ENCODE measurements around the gene THSD4. TPM values are rescaled to one million over a fixed set of nuclear protein-coding genes. Genes with fewer than 3 reads are reported as not detected.

THSD4 gene
- total RNA-seq, 4 donors from 2014 or later, result 10.7 to 59.5 (median 49.0) TPM

GRCh38 chr15:71788646-71789579 lies 673.6 kb downstream of the THSD4 start:
- TF ChIP-seq CTCF (IDR thresholded peaks at IDR 0.05) (no peak), POLR2A (IDR thresholded peaks at IDR 0.05) (no peak)
- H3K9me3 ChIP-seq, result no peaks in the 10 kb centered on the region
- H3K27ac ChIP-seq, result peak overlapping the region in 1 of 4 donors; percentile 64
- DNase-seq, result peak in 2 of 3 donors; percentile 69 to 76
- no peaks in the 10 kb centered on the region for H3K36me3 ChIP-seq
- H3K4me3 ChIP-seq, result no peak overlapping the region
- no peaks in the 10 kb centered on the region for H3K27me3 ChIP-seq
- H3K4me1 ChIP-seq, result peaks cover 0 to 13% (median 3%) of the 10 kb centered on the region in 4 donors

- H3K4me3 ChIP-seq, result no peak overlapping the region
- H3K27me3 ChIP-seq, result no peaks in the 10 kb centered on the region
- no peak for DNase-seq
- no peaks in the 10 kb centered on the region for H3K9me3 ChIP-seq
- H3K27ac ChIP-seq, result peak overlapping the region in 1 of 4 donors; percentile 64
- TF ChIP-seq POLR2A (IDR thresholded peaks at IDR 0.05), result no peak
- TF ChIP-seq CTCF (IDR thresholded peaks at IDR 0.05), result no peak
- peaks cover 0 to 13% (median 3%) of the 10 kb centered on the region in 4 donors for H3K4me1 ChIP-seq
- no peaks in the 10 kb centered on the region for H3K36me3 ChIP-seq
These were observed 674.3 kb downstream of the THSD4 start for GRCh38 chr15:71789616-71790015.

GRCh38 chr15:71790081-71790480 lies 674.8 kb downstream of the THSD4 start:
- H3K9me3 ChIP-seq, result no peaks in the 10 kb centered on the region
- no peaks in the 10 kb centered on the region for H3K27me3 ChIP-seq
- peaks cover 0 to 13% (median 3%) of the 10 kb centered on the region in 4 donors for H3K4me1 ChIP-seq
- H3K36me3 ChIP-seq, result no peaks in the 10 kb centered on the region
- no peak overlapping the region for H3K4me3 ChIP-seq
- H3K27ac ChIP-seq, result peak overlapping the region in 1 of 4 donors; percentile 64
- DNase-seq, result peak in 1 of 3 donors; percentile 73
- TF ChIP-seq CTCF (IDR thresholded peaks at IDR 0.05), result no peak
- TF ChIP-seq POLR2A (IDR thresholded peaks at IDR 0.05), result no peak

GRCh38 chr15:71791975-71792374 lies 676.7 kb downstream of the THSD4 start:
- TF ChIP-seq CTCF (IDR thresholded peaks at IDR 0.05) (no peak), POLR2A (IDR thresholded peaks at IDR 0.05) (no peak)
- no peaks in the 10 kb centered on the region for H3K27me3 ChIP-seq

GRCh38 chr15:71792521-71792920 lies 677.2 kb downstream of the THSD4 start:
- H3K27me3 ChIP-seq, result no peaks in the 10 kb centered on the region
- no peak for DNase-seq
- peaks cover 0 to 13% (median 3%) of the 10 kb centered on the region in 4 donors for H3K4me1 ChIP-seq
- TF ChIP-seq CTCF (IDR thresholded peaks at IDR 0.05) (no peak), POLR2A (IDR thresholded peaks at IDR 0.05) (no peak)
- no peaks in the 10 kb centered on the region for H3K9me3 ChIP-seq
- no peaks in the 10 kb centered on the region for H3K36me3 ChIP-seq
- no peak overlapping the region for H3K27ac ChIP-seq
- no peak overlapping the region for H3K4me3 ChIP-seq

More at GRCh38 chr15:71791975-71792374, 676.7 kb downstream of the THSD4 start:
- H3K27ac ChIP-seq, result no peak overlapping the region
- H3K36me3 ChIP-seq, result no peaks in the 10 kb centered on the region
- peaks cover 0 to 13% (median 3%) of the 10 kb centered on the region in 4 donors for H3K4me1 ChIP-seq
- no peaks in the 10 kb centered on the region for H3K9me3 ChIP-seq
- DNase-seq, result no peak
- H3K4me3 ChIP-seq, result no peak overlapping the region
